ENCODE results near the gene HLX.

The HLX gene

DNA sequence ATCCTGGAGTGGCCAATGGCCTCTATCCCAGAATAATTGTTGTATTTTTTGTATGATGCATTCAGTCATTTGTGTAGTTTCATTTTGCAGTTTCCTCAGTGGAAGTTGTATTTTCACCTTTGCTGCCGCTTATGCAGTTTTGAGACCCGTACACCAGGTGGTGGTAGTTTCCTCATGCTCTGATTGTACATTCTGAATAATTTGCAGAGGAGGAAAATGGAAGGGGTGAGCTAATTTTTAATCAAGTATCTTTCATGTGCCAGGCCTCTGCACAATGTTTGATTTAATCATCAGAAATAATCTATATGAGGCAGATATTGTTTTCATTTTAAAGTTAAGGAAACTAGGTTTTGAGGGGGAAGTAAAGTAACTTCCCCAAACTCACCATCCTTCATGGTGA, 29.5 kb downstream of the HLX start:
- Histone ChIP-seq H3K36me3 (ENCODE audit: low read length) (no peaks in the 10 kb centered on the region), H3K27me3 (ENCODE audit: low read length) (no peaks in the 10 kb centered on the region), H3K4me2 (ENCODE audit: low read depth, low read length, poor library complexity, severe bottlenecking) (no peak overlapping the region), H2AFZ (ENCODE audit: low read depth, low read length, severe bottlenecking) (no peak overlapping the region), H4K20me1 (ENCODE audit: low read depth, low read length) (no peaks in the 10 kb centered on the region), H3K9ac (ENCODE audit: low read length) (no peak overlapping the region), H3K79me2 (ENCODE audit: insufficient read depth, low read length) (no peaks in the 10 kb centered on the region), H3K9me3 (ENCODE audit: insufficient read depth, low read length) (no peaks in the 10 kb centered on the region), H3F3A (ENCODE audit: insufficient read depth) (no peaks in the 10 kb centered on the region), H3K27ac (ENCODE audit: low read depth, low read length) (no peak overlapping the region), H3K9me2 (replicated peaks; ENCODE audit: insufficient read depth, low read length) (no peaks in the 10 kb centered on the region), H3K4me3 (ENCODE audit: insufficient read depth, low read length, poor library complexity, severe bottlenecking) (no peak overlapping the region)
- no peak for TF ChIP-seq EZH2phosphoT487 (conservative IDR thresholded peaks at IDR 0.05; ENCODE audit: low read length)
- TF ChIP-seq, protein P1, sequence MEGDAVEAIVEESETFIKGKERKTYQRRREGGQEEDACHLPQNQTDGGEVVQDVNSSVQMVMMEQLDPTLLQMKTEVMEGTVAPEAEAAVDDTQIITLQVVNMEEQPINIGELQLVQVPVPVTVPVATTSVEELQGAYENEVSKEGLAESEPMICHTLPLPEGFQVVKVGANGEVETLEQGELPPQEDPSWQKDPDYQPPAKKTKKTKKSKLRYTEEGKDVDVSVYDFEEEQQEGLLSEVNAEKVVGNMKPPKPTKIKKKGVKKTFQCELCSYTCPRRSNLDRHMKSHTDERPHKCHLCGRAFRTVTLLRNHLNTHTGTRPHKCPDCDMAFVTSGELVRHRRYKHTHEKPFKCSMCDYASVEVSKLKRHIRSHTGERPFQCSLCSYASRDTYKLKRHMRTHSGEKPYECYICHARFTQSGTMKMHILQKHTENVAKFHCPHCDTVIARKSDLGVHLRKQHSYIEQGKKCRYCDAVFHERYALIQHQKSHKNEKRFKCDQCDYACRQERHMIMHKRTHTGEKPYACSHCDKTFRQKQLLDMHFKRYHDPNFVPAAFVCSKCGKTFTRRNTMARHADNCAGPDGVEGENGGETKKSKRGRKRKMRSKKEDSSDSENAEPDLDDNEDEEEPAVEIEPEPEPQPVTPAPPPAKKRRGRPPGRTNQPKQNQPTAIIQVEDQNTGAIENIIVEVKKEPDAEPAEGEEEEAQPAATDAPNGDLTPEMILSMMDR (IDR thresholded peaks at IDR 0.05; ENCODE audit: insufficient read depth, low read length, poor library complexity, severe bottlenecking): no peak

DNA sequence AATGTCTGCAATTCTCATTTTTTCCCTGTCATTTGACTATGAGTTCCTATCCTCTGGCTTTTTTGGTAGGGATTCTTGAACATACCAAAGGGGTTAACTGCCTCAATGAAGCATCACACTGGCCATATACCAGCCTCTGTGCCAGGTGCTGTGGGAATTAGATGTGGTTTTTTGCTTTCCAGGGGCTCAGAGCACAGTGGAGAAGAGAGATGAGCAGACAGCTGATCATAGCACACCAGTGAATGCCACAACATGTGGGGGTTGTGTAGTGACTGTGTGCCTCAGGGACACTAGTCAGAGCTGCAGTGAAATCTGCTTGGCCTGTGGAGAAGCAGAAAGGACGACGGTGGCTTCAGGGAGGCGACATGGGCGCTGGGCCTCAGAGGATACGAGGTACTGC, 30.8 kb downstream of the HLX start:
- TF ChIP-seq EZH2phosphoT487 (conservative IDR thresholded peaks at IDR 0.05; ENCODE audit: low read length): no peak
- TF ChIP-seq, protein P1 (IDR thresholded peaks at IDR 0.05; ENCODE audit: insufficient read depth, low read length, poor library complexity, severe bottlenecking): no peak
- Histone ChIP-seq H2AFZ (ENCODE audit: low read depth, low read length, severe bottlenecking) (no peak overlapping the region), H3K36me3 (ENCODE audit: low read length) (no peaks in the 10 kb centered on the region), H4K20me1 (ENCODE audit: low read depth, low read length) (no peaks in the 10 kb centered on the region), H3F3A (ENCODE audit: insufficient read depth) (no peaks in the 10 kb centered on the region), H3K4me2 (ENCODE audit: low read depth, low read length, poor library complexity, severe bottlenecking) (no peak overlapping the region), H3K9me2 (replicated peaks; ENCODE audit: insufficient read depth, low read length) (no peaks in the 10 kb centered on the region), H3K9me3 (ENCODE audit: insufficient read depth, low read length) (no peaks in the 10 kb centered on the region), H3K4me3 (ENCODE audit: insufficient read depth, low read length, poor library complexity, severe bottlenecking) (no peak overlapping the region), H3K27ac (ENCODE audit: low read depth, low read length) (no peak overlapping the region), H3K27me3 (ENCODE audit: low read length) (no peaks in the 10 kb centered on the region), H3K9ac (ENCODE audit: low read length) (no peak overlapping the region), H3K79me2 (ENCODE audit: insufficient read depth, low read length) (no peaks in the 10 kb centered on the region)

DNA sequence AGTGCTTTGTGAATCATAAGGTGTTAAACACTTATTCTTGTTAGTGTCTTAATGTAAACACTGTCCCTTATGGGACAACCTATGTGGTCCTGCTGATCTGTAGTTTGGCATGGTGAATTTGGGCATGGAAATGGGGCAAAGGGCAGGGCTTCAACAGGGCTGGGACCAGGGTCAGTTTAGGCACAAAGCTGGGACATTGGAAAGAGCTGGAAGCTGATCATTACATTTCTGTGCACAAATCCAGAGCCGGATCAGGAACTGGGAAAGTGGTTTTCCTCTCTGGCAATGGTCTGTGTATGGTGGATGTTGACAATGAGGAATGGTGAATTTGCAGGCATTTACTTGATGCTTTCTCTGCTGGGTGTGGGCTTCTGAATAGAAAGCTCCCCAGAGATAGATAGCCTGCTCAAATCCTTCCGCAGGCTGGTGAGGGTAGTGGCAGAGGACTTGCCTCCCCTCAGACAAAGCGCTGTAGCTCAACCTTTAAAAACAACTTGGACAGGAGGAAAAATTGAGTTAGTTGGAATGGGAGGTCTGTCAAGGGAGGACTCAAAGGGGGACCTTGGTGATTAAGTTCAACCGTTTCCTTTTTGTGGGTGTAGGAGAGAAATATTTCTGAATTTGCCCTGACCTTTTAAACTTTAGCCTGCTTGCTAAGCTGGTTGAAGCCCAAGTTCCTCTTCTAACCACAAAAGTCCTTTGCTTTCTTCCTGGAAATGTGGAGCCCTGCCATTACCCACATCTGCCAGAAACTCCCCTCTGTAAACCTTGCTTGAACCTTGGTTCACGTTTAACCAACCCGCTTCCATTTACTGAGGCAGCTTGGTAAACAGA, 35.3 kb downstream of the HLX start:
- Histone ChIP-seq H3K9ac (ENCODE audit: low read length) (no peak overlapping the region), H3K9me2 (replicated peaks; ENCODE audit: insufficient read depth, low read length) (no peaks in the 10 kb centered on the region), H4K20me1 (ENCODE audit: low read depth, low read length) (no peaks in the 10 kb centered on the region), H3F3A (ENCODE audit: insufficient read depth) (no peaks in the 10 kb centered on the region), H3K27ac (ENCODE audit: low read depth, low read length) (no peak overlapping the region), H3K27me3 (ENCODE audit: low read length) (no peaks in the 10 kb centered on the region), H3K79me2 (ENCODE audit: insufficient read depth, low read length) (no peaks in the 10 kb centered on the region), H3K9me3 (ENCODE audit: insufficient read depth, low read length) (no peaks in the 10 kb centered on the region), H3K4me2 (ENCODE audit: low read depth, low read length, poor library complexity, severe bottlenecking) (no peak overlapping the region), H3K36me3 (ENCODE audit: low read length) (no peaks in the 10 kb centered on the region), H3K4me3 (ENCODE audit: insufficient read depth, low read length, poor library complexity, severe bottlenecking) (no peak overlapping the region), H2AFZ (ENCODE audit: low read depth, low read length, severe bottlenecking) (no peak overlapping the region)
- no peak for TF ChIP-seq EZH2phosphoT487 (conservative IDR thresholded peaks at IDR 0.05; ENCODE audit: low read length)
- TF ChIP-seq, protein P1 (IDR thresholded peaks at IDR 0.05; ENCODE audit: insufficient read depth, low read length, poor library complexity, severe bottlenecking): no peak

Measured in SU-DHL-6 (cell line).